ENCODE data around the gene CNBD2. TPM values are rescaled to one million over a fixed set of nuclear protein-coding genes. Genes with fewer than 3 reads are reported as not detected.
"Not testable (repeated sequence)": the region's sequence is repeated elsewhere in the genome, so short reads cannot be mapped to it uniquely, and the experiment has no call there.

Gene CNBD2
- polyA plus RNA-seq, 1 donor (not counting 4 experiments of a cell fraction or from before 2014, with no cell fraction given) = 3.0 TPM

- no peak overlapping the region for H2AFZ ChIP-seq (ENCODE audit: control insufficient read depth, low read length)
- H3K9ac ChIP-seq (ENCODE audit: control insufficient read depth, extremely low read depth, insufficient read depth, low read length) = no peak overlapping the region
- peaks cover 10% of the 10 kb centered on the region for H3K4me1 ChIP-seq (ENCODE audit: control insufficient read depth, extremely low read depth, insufficient read depth, low read length)
- H4K20me1 ChIP-seq (ENCODE audit: control insufficient read depth, extremely low read depth, insufficient read depth, low read length) = peaks cover 12% of the 10 kb centered on the region
- H3K4me2 ChIP-seq (ENCODE audit: control insufficient read depth, extremely low read depth, insufficient read depth, low read depth, low read length) = no peak overlapping the region
- H3K9me1 ChIP-seq (ENCODE audit: control insufficient read depth, extremely low read depth, insufficient read depth, low read length) = no peaks in the 10 kb centered on the region
- H3K27ac ChIP-seq (ENCODE audit: control insufficient read depth, insufficient read depth, low read length) = no peak overlapping the region
- no peaks in the 10 kb centered on the region for H3K9me3 ChIP-seq (ENCODE audit: control insufficient read depth, low read depth, low read length)
- peaks cover 0 to 4% of the 10 kb centered on the region in 2 experiments for H3K36me3 ChIP-seq (ENCODE audit: control insufficient read depth in 2 of 2, extremely low read depth in 1 of 2, insufficient read depth in 2 of 2, low read length in 2 of 2)
- no peaks in the 10 kb centered on the region for H3K27me3 ChIP-seq (ENCODE audit: control insufficient read depth, extremely low read depth, insufficient read depth, low read length)
- no peak for FAIRE-seq
- no peak for DNase-seq (ENCODE audit: low read depth, low spot score)
- H3K4me3 ChIP-seq (ENCODE audit: control insufficient read depth in 2 of 3, extremely low read depth in 1 of 3, insufficient read depth in 2 of 3, low read depth in 1 of 3, low read length in 3 of 3) = no peak overlapping the region
- TF ChIP-seq CTCF (optimal IDR thresholded peaks at IDR 0.05 in 1 of 3, IDR thresholded peaks at IDR 0.05 in 1 of 3, conservative IDR thresholded peaks at IDR 0.05 in 1 of 3; ENCODE audit: extremely low read depth in 1 of 3, insufficient read depth in 2 of 3, low read length in 3 of 3) (no peak), EZH2 (IDR thresholded peaks at IDR 0.05; ENCODE audit: low read length) (no peak)
- peaks cover 36% of the 10 kb centered on the region for H3K79me2 ChIP-seq (ENCODE audit: control insufficient read depth, insufficient read depth, low read length)
- dilution Hi-C loops (cut with MboI; ENCODE audit: extremely low pct_ligation_motif_present, low sequenced_read_pairs) = no loop called here
Measured at GRCh38 chr20:36043892-36044515, 75.6 kb downstream of the CNBD2 start.

- H3K36me3 ChIP-seq (ENCODE audit: control insufficient read depth in 2 of 2, extremely low read depth in 1 of 2, insufficient read depth in 2 of 2, low read length in 2 of 2) = peaks cover 0 to 4% of the 10 kb centered on the region in 2 experiments
- no peak for TF ChIP-seq CTCF (optimal IDR thresholded peaks at IDR 0.05 in 1 of 3, IDR thresholded peaks at IDR 0.05 in 1 of 3, conservative IDR thresholded peaks at IDR 0.05 in 1 of 3; ENCODE audit: extremely low read depth in 1 of 3, insufficient read depth in 2 of 3, low read length in 3 of 3)
- no peak for TF ChIP-seq EZH2 (IDR thresholded peaks at IDR 0.05; ENCODE audit: low read length)
- no peaks in the 10 kb centered on the region for H3K9me1 ChIP-seq (ENCODE audit: control insufficient read depth, extremely low read depth, insufficient read depth, low read length)
- no peak overlapping the region for H3K27ac ChIP-seq (ENCODE audit: control insufficient read depth, insufficient read depth, low read length)
- no peaks in the 10 kb centered on the region for H3K9me3 ChIP-seq (ENCODE audit: control insufficient read depth, low read depth, low read length)
- peaks cover 10% of the 10 kb centered on the region for H3K4me1 ChIP-seq (ENCODE audit: control insufficient read depth, extremely low read depth, insufficient read depth, low read length)
- peaks cover 45% of the 10 kb centered on the region for H3K79me2 ChIP-seq (ENCODE audit: control insufficient read depth, insufficient read depth, low read length)
- peaks cover 12% of the 10 kb centered on the region for H4K20me1 ChIP-seq (ENCODE audit: control insufficient read depth, extremely low read depth, insufficient read depth, low read length)
- H2AFZ ChIP-seq (ENCODE audit: control insufficient read depth, low read length) = no peak overlapping the region
- dilution Hi-C loops (cut with MboI; ENCODE audit: extremely low pct_ligation_motif_present, low sequenced_read_pairs) = no loop called here
- H3K9ac ChIP-seq (ENCODE audit: control insufficient read depth, extremely low read depth, insufficient read depth, low read length) = no peak overlapping the region
- DNase-seq (ENCODE audit: low read depth, low spot score) (no peak), FAIRE-seq (no peak)
- H3K4me3 ChIP-seq (ENCODE audit: control insufficient read depth in 2 of 3, extremely low read depth in 1 of 3, insufficient read depth in 2 of 3, low read depth in 1 of 3, low read length in 3 of 3) = no peak overlapping the region
- H3K4me2 ChIP-seq (ENCODE audit: control insufficient read depth, extremely low read depth, insufficient read depth, low read depth, low read length) = no peak overlapping the region
- no peaks in the 10 kb centered on the region for H3K27me3 ChIP-seq (ENCODE audit: control insufficient read depth, extremely low read depth, insufficient read depth, low read length)
Measured at GRCh38 chr20:36045373-36045714, 77.0 kb downstream of the CNBD2 start.

- H3K27ac ChIP-seq (ENCODE audit: control insufficient read depth, insufficient read depth, low read length); H3K27me3 ChIP-seq (ENCODE audit: control insufficient read depth, extremely low read depth, insufficient read depth, low read length); H2AFZ ChIP-seq (ENCODE audit: control insufficient read depth, low read length); FAIRE-seq; H3K9me3 ChIP-seq (ENCODE audit: control insufficient read depth, low read depth, low read length); H3K9me1 ChIP-seq (ENCODE audit: control insufficient read depth, extremely low read depth, insufficient read depth, low read length); H3K36me3 ChIP-seq (ENCODE audit: control insufficient read depth in 2 of 2, extremely low read depth in 1 of 2, insufficient read depth in 2 of 2, low read length in 2 of 2); dilution Hi-C loops (cut with MboI; ENCODE audit: extremely low pct_ligation_motif_present, low sequenced_read_pairs); H3K9ac ChIP-seq (ENCODE audit: control insufficient read depth, extremely low read depth, insufficient read depth, low read length); H3K4me2 ChIP-seq (ENCODE audit: control insufficient read depth, extremely low read depth, insufficient read depth, low read depth, low read length); H3K4me3 ChIP-seq (ENCODE audit: control insufficient read depth in 2 of 3, extremely low read depth in 1 of 3, insufficient read depth in 2 of 3, low read depth in 1 of 3, low read length in 3 of 3); DNase-seq (ENCODE audit: low read depth, low spot score): not testable (repeated sequence)
- Histone ChIP-seq H3K79me2 (ENCODE audit: control insufficient read depth, insufficient read depth, low read length) (peaks cover 49% of the 10 kb centered on the region), H3K4me1 (ENCODE audit: control insufficient read depth, extremely low read depth, insufficient read depth, low read length) (peaks cover 13% of the 10 kb centered on the region), H4K20me1 (ENCODE audit: control insufficient read depth, extremely low read depth, insufficient read depth, low read length) (peaks cover 12% of the 10 kb centered on the region)
Measured at GRCh38 chr20:36046073-36046798, 77.8 kb downstream of the CNBD2 start.

Data from keratinocyte (primary cell).